ENCODE results near the gene GLOD4.
A peak's percentile ranks its signal among the peaks of the same experiment; 100 is the strongest.
"Not testable (repeated sequence)": the region's sequence is repeated elsewhere in the genome, so short reads cannot be mapped to it uniquely, and the experiment has no call there.

The GLOD4 gene

DNA sequence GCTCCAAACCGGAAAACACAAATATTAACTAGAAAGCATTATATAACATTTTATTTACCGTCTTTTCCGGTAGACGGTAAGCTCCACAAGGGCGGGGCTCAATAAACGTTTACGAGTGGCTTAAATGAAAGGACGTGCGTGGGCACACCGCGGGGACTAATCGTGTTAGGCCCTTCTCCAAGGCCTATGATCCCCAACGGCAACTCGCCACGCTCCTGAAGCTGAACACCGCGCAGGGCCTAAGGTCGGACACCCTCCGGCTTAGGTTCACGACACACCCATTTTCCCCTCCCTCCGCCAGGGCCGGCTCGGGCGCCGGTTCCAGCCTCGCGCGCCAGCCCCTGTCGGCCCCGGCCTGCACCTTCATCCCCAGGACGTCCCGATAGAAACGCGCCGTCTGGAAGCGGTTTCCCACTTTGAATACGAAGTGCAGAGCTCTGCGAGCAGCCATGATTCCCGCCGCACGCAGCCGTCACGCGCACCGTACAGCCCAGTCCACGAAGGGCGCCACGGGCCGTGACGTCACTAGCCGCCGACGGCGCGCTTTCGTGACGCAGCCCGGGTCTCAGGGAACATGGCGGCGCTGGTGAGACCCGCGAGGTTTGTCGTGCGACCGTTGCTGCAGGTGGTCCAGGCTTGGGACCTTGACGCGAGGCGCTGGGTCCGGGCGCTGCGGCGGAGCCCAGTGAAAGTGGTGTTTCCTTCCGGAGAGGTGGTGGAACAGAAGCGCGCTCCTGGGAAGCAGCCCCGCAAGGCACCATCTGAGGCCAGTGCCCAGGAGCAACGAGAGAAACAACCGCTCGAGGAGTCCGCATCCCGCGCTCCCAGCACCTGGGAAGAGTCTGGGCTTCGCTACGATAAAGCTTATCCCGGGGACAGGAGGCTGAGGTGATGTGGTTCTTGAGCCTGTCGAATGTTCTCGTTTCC, at the start of gene GLOD4, which contains the start of gene MRM3:
Gene GLOD4 (minus strand): TSS at position 476 of the 927 bp plus-strand sequence. CDS start 25 bp downstream, at position 451.
Gene MRM3 (plus strand): TSS at position 549 of the 927 bp plus-strand sequence. CDS start 26 bp downstream, at position 575.
- peak; percentile 94 for DNase-seq

DNA sequence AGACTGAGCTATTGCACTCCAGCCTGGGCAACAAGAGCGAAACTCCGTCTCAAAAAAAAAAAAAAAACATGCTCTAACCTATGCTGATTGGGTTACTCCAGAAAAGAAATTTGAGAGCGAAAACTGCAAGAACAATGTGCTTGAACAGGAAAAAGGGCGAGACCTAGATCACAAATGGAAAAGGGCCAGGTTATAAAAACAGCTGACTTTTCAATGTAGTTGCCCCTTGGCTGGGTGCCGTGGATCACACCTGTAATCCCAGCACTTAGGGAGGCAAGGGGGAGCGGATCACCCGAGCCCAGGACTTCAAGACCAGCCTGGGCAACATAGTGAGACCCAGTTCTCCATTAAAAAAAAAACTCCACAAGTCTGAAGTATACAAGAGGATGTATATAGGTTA, 48.9 kb upstream of the GLOD4 start:
- DNase-seq: no peak

- DNase-seq: no peak
These were observed 48.3 kb upstream of the GLOD4 start for GRCh38 chr17:830381-830780.

DNA sequence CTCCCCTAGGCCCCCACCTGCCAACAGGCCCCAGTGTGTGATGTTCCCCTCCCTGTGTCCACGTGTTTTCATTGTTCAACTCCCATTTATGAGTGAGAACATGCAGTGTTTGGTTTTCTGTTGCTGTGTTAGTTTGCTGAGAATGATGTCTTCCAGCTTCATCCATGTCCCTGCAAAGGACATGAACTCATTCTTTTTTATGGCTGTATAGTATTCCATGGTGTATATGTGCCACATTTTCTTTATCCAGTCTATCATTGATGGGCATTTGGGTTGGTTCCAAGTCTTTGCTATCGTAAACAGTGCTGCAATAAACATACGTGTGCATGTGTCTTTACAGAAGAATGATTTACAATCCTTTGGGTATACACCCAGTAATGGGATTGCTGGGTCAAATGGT, 47.5 kb upstream of the GLOD4 start:
- DNase-seq: not testable (repeated sequence)

- DNase-seq: no peak
These were observed 46.7 kb upstream of the GLOD4 start for GRCh38 chr17:828761-829160.

GRCh38 chr17:826778-827177, 44.7 kb upstream of the GLOD4 start:
- no peak for DNase-seq

- no peak for DNase-seq
These were observed 43.1 kb upstream of the GLOD4 start for GRCh38 chr17:825216-825615.

- no peak for DNase-seq
These were observed 42.3 kb upstream of the GLOD4 start for GRCh38 chr17:824378-824777.

GRCh38 chr17:823501-823902, 41.4 kb upstream of the GLOD4 start:
- DNase-seq: no peak

- DNase-seq: no peak
These were observed 37.2 kb upstream of the GLOD4 start for GRCh38 chr17:819251-819650.

DNA sequence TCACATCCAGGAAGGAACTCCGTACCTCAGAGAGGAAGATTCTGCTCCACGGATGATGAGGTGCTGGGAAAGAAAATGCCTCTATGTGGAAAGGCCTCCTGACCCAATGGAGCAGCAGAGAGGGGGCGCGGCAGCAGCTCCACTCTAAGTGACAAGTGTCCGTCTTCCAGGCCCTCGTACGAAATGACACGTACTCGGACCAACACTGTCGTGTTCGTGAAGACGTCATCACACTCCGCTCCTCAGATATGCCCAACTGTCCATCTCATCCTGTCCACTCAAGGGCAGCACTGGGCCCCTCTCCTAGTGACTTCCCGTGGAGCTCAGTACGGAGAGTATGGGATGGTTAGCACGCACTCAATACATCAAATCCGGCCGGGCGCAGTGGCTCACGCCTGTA, 32.3 kb upstream of the GLOD4 start:
- no peak for DNase-seq

GRCh38 chr17:812638-813204, 30.6 kb upstream of the GLOD4 start:
- no peak for DNase-seq

GRCh38 chr17:811051-811784, 29.1 kb upstream of the GLOD4 start:
- no peak for DNase-seq

- no peak for DNase-seq
These were observed 25.6 kb upstream of the GLOD4 start for GRCh38 chr17:807523-808294.

DNA sequence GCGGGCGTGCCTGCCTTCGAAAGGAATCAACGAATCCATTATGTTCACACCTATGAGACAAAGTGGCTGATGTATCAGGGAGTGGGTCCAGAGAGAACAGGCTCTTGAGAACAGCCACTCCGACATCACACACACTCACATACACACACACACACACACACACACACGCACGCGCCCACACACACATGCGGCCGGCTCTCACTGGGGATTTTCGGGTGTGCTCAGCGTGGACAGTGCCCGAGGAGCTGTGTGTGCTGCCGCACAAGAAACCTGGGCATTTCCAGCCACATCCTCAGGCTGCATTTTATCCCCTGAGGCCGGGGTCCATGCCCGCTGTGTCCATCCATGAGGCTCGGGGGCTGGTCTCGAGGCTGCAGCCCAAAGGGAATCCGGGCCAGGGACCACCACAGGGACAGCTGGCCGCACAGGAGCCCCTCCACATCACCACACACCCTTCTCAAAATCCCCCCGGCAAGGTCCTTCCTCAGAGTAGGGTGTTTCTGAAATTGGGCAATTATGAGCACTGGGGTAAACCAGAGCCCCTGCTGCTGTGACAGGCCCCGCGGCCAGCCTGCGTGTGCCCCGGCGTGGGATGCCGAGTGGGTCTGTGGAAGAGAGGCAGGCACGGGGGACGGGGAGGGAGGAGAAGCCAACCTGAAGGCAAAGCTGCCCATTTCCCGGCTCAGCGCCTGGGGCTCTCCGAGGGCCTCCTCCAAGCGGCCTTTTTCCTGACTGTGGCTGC, 24.9 kb upstream of the GLOD4 start:
- DNase-seq: no peak

DNA sequence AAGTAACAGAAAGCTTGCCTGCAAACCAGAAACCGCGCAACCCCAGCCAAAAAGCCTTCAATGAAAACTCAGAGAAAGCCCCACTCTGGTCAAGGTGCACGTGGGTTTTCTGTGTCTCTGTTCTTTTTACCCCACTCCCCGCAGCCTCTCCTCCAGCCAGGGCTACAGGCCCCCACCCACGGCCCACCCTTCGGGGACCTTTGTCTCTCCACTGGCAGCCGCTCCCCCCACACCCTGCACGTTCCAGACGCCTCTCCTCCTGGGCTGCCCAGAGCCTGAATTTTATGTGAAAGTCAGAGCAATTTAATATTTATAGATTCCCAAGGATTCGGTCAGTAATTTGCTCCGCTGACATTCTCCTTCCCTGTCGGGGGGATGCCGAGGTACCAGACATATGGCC, 24.3 kb upstream of the GLOD4 start:
- no peak for DNase-seq

- not testable (repeated sequence) for DNase-seq
These were observed 23.8 kb upstream of the GLOD4 start for GRCh38 chr17:805886-806285.

GRCh38 chr17:804541-805435, 22.7 kb upstream of the GLOD4 start:
- no peak for DNase-seq

GRCh38 chr17:802901-803881, 21.1 kb upstream of the GLOD4 start:
- DNase-seq: no peak

GRCh38 chr17:802481-802880, 20.4 kb upstream of the GLOD4 start:
- no peak for DNase-seq

All from CD4-positive, alpha-beta T cell treated with Interleukin-10 for 1 hour (primary cell).